IMR-90 (cell line): ENCODE measurements around the gene EFHD2. TPM values are rescaled to one million over a fixed set of nuclear protein-coding genes. Genes with fewer than 3 reads are reported as not detected.

Source experiments
- ATAC-seq: fragments of 200-7000 bp; cut with Tn5 transposase; 2 replicates; pipeline ENCODE4 v1.9.1; 2020; ENCODE audit warnings: low read depth, mild to moderate bottlenecking, moderate library complexity
- BruUV-seq: library from RNA; stranded (reverse); fragments of 400-500 nt; replicated peaks from 2 replicates; lab custom pipeline; 2021; lab: Mats Ljungman, UMichigan
- CTCF ChIA-PET: fragments of 300-600 bp; formaldehyde crosslinking; extraction: SDS; loops from one replicate; lab custom pipeline; 2021; ENCODE audit warnings: antibody characterized with exemption; lab: Yijun Ruan, JAX
- POLR2A ChIA-PET: fragments of 300-600 bp; sonication (Branson Sonifier 250); formaldehyde crosslinking; loops from one replicate; lab custom pipeline; 2022; ENCODE audit warnings: antibody characterized with exemption; ENCODE audit not compliant: unreplicated experiment; lab: Charles Lee
- DNase-seq: peaks from one replicate; pipeline ENCODE4 v3.0.0; 2013
- H2AFZ ChIP-seq: replicated peaks from 2 replicates; pipeline ENCODE3; 2013; ENCODE audit warnings: low read length, mild to moderate bottlenecking; ENCODE audit not compliant: poor library complexity
- H2AK5ac ChIP-seq: 2 replicates; pipeline ENCODE4 v1.6.1; 2013; ENCODE audit warnings: low read depth, low read length, inconsistent platforms
- H2AK9ac ChIP-seq: replicated peaks from 2 replicates; pipeline ENCODE3; 2013; ENCODE audit warnings: mild to moderate bottlenecking, low read depth, low read length, moderate library complexity; ENCODE audit not compliant: poor library complexity
- H2BK120ac ChIP-seq: 2 replicates; pipeline ENCODE4 v1.6.1; 2013; ENCODE audit warnings: low read depth, low read length, inconsistent platforms
- H2BK15ac ChIP-seq: 3 replicates; pipeline ENCODE4 v1.6.1; 2013; ENCODE audit warnings: low read depth, low read length, inconsistent platforms
- H2BK20ac ChIP-seq: 2 replicates; pipeline ENCODE4 v1.6.1; 2013; ENCODE audit warnings: low read depth, mild to moderate bottlenecking, inconsistent platforms, low read length, moderate library complexity
- H2BK5ac ChIP-seq: 2 replicates; pipeline ENCODE4 v1.6.1; 2013; ENCODE audit warnings: mild to moderate bottlenecking, low read depth, low read length, inconsistent platforms; ENCODE audit not compliant: poor library complexity, severe bottlenecking
- H3K14ac ChIP-seq: replicated peaks from 2 replicates; pipeline ENCODE4 v1.6.1; 2013; ENCODE audit warnings: low read depth, low read length, inconsistent platforms
- H3K18ac ChIP-seq: 2 replicates; pipeline ENCODE4 v1.6.1; 2013; ENCODE audit warnings: low read depth, low read length, control low read depth
- H3K23ac ChIP-seq: 2 replicates; pipeline ENCODE4 v1.6.1; 2013; ENCODE audit warnings: low read depth, low read length, inconsistent platforms
- H3K27ac ChIP-seq: 2 replicates; pipeline ENCODE4 v1.5.1; 2013; ENCODE audit warnings: mild to moderate bottlenecking, control low read depth, low read length; ENCODE audit not compliant: insufficient read depth
- H3K27me3 ChIP-seq: 2 replicates; pipeline ENCODE4 v1.6.1; 2013; ENCODE audit warnings: low read length; ENCODE audit not compliant: control insufficient read depth, insufficient read depth
- H3K36me3 ChIP-seq: 2 replicates; pipeline ENCODE4 v1.6.1; 2013; ENCODE audit warnings: low read length, mixed read lengths; ENCODE audit not compliant: control insufficient read depth, insufficient read depth
- H3K4ac ChIP-seq: 2 replicates; pipeline ENCODE4 v1.6.1; 2013; ENCODE audit warnings: low read depth, low read length, inconsistent platforms
- H3K4me1 ChIP-seq: 2 replicates; pipeline ENCODE4 v1.6.1; 2013; ENCODE audit warnings: low read length, mixed read lengths; ENCODE audit not compliant: control insufficient read depth, insufficient read depth
- H3K4me2 ChIP-seq: 2 replicates; pipeline ENCODE4 v1.6.1; 2013; ENCODE audit warnings: low read depth, mild to moderate bottlenecking, control low read depth, low read length, moderate library complexity
- H3K4me3 ChIP-seq: 2 replicates; pipeline ENCODE4 v1.5.1; 2013; ENCODE audit warnings: low read depth, mild to moderate bottlenecking, control low read depth, low read length, moderate library complexity; ENCODE audit not compliant: insufficient read depth
- H3K56ac ChIP-seq: 2 replicates; pipeline ENCODE4 v1.6.1; 2013; ENCODE audit warnings: low read length, inconsistent platforms; ENCODE audit not compliant: insufficient read depth; ENCODE audit errors: extremely low read depth
- H3K79me1 ChIP-seq, 2 experiments: 2 replicates each; pipeline ENCODE4 v1.6.1; 2013; ENCODE audit warnings: low read length in 2 of 2, inconsistent platforms in 1 of 2, low read depth in 1 of 2
- H3K9ac ChIP-seq: 2 replicates; pipeline ENCODE4 v1.6.1; 2013; ENCODE audit warnings: low read depth, low read length, control low read depth
- H3K9me1 ChIP-seq: 2 replicates; pipeline ENCODE4 v1.6.1; 2013; ENCODE audit warnings: low read length, inconsistent platforms; ENCODE audit not compliant: insufficient read depth
- H3K9me3 ChIP-seq: 2 replicates; pipeline ENCODE4 v1.6.1; 2013; ENCODE audit warnings: low read length; ENCODE audit not compliant: control insufficient read depth, insufficient read depth
- H4K20me1 ChIP-seq: 2 replicates; pipeline ENCODE4 v1.6.1; 2013; ENCODE audit warnings: low read length, inconsistent platforms; ENCODE audit not compliant: insufficient read depth
- H4K5ac ChIP-seq: 2 replicates; pipeline ENCODE4 v1.6.1; 2013; ENCODE audit warnings: mild to moderate bottlenecking, low read depth, low read length, control low read depth
- H4K8ac ChIP-seq, 2 experiments: 2 replicates each; pipeline ENCODE4 v1.6.1; 2013; ENCODE audit warnings: low read depth in 2 of 2, low read length in 2 of 2, control low read depth in 1 of 2, inconsistent platforms in 1 of 2
- H4K91ac ChIP-seq: 2 replicates; pipeline ENCODE4 v1.6.1; 2013; ENCODE audit warnings: low read depth, low read length, inconsistent platforms; ENCODE audit not compliant: insufficient read depth
- CEBPB ChIP-seq: IDR thresholded peaks from 2 replicates; pipeline ENCODE4 v1.6.1; 2012; ENCODE audit warnings: low read depth, low read length, improper control_type of control experiment
- CHD1 ChIP-seq: IDR thresholded peaks from 2 replicates; pipeline ENCODE4 v1.6.1; 2012; ENCODE audit warnings: low read depth, low read length, improper control_type of control experiment
- FOS ChIP-seq: fragments of 150-350 bp; IDR thresholded peaks from 2 replicates; pipeline ENCODE4 v1.6.1; 2016; ENCODE audit warnings: low read depth, low read length
- MAZ ChIP-seq: IDR thresholded peaks from 2 replicates; pipeline ENCODE4 v1.6.1; 2012; ENCODE audit warnings: low read depth, mild to moderate bottlenecking, low read length, improper control_type of control experiment, moderate library complexity, borderline replicate concordance
- RAD21 ChIP-seq: IDR thresholded peaks from 2 replicates; pipeline ENCODE4 v1.6.1; 2012; ENCODE audit warnings: low read length, improper control_type of control experiment
- RFX5 ChIP-seq: IDR thresholded peaks from 2 replicates; pipeline ENCODE4 v1.8.0; 2012; ENCODE audit warnings: low read depth, mild to moderate bottlenecking, low read length, moderate library complexity
- SMC3 ChIP-seq: fragments of 150-350 bp; IDR thresholded peaks from 2 replicates; pipeline ENCODE4 v1.6.1; 2016; ENCODE audit warnings: low read depth, mild to moderate bottlenecking, antibody characterized with exemption, low read length, moderate library complexity
- WGBS, 2 experiments: methylation state at CpG; one replicate each; pipeline versions ENCODE4 v1.1.5 to v1.1.7; 2013; ENCODE audit warnings: missing lambda C conversion rate in 2 of 2; ENCODE audit not compliant: insufficient read length in 1 of 2; ENCODE audit errors: extremely low coverage in 2 of 2; 5-methylcytosine and 5-hydroxymethylcytosine counted together
- dilution Hi-C: fragments of 300-500 bp; cut with HindIII; formaldehyde crosslinking; loops from one replicate; pipeline ENCODE4 v1.14.3; 2018; ENCODE audit warnings: low sequenced_read_pairs; ENCODE audit not compliant: unreplicated experiment
- in situ Hi-C: fragments of 300-500 bp; cut with MboI; formaldehyde crosslinking; loops from 3 replicates; pipeline ENCODE4 v1.14.3; 2019; ENCODE audit warnings: low sequenced_read_pairs, inconsistent platforms, mixed read lengths
- intact Hi-C: fragments of 100-400 bp; cut with micrococcal nuclease; formaldehyde crosslinking; loops from 2 replicates; pipeline ENCODE4 v1.10.0; 2022
- polyA plus RNA-seq, 3 experiments: library from polyadenylated mRNA; depleted of rRNA; stranded (reverse); fragments of >200 nt; gene quantifications; 2 replicates each; pipeline ENCODE4 v1.2.3, GENCODE V29; 2012; ENCODE audit warnings: low replicate concordance in 1 of 3
- total RNA-seq: library from RNA; depleted of rRNA; stranded (reverse); fragments of >200 nt; gene quantifications from 2 replicates; pipeline ENCODE4 v1.2.3, GENCODE V29; 2012

EFHD2 gene
- total and polyA plus RNA-seq, 2 of the 4 experiments (the other 2 are of a cell fraction): 22.6 to 58.9 TPM

DNA sequence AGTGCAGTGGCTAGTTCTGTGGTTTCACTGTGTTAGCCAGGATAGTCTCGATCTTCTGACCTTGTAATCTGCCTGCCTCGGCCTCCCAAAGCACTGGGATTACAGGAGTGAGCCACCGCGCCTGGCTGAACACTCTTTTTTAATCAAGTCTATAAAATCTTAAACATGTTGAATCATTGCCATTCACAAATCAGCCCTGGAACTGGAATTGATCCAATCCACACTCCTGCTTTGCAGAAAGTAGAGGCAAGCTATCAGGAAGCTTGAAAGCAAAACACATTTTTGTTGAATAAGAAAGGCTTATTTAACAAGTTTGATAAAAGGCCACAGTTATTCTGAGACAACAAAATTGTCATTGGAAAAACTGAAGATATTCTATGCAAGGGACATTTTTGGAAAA is 18.3 kb upstream of the EFHD2 start:
- Histone ChIP-seq H3K4ac (no peak overlapping the region), H3K79me1 (no peaks in the 10 kb centered on the region), H2AK5ac (no peak overlapping the region), H4K91ac (no peak overlapping the region), H3K9me3 (no peaks in the 10 kb centered on the region), H3K9ac (no peak overlapping the region), H2BK120ac (no peak overlapping the region), H4K8ac (no peak overlapping the region), H2BK20ac (no peak overlapping the region), H3K18ac (no peak overlapping the region), H3K4me3 (no peak overlapping the region), H3K4me1 (no peaks in the 10 kb centered on the region), H3K4me2 (no peak overlapping the region), H2AFZ (no peak overlapping the region), H3K23ac (no peak overlapping the region), H2AK9ac (no peak overlapping the region), H4K5ac (no peak overlapping the region), H4K20me1 (no peaks in the 10 kb centered on the region), H2BK15ac (no peak overlapping the region), H3K9me1 (no peaks in the 10 kb centered on the region), H3K27ac (no peak overlapping the region), H3K14ac (no peak overlapping the region), H3K36me3 (no peaks in the 10 kb centered on the region), H3K27me3 (peaks cover 13% of the 10 kb centered on the region), H3K56ac (no peak overlapping the region), H2BK5ac (no peak overlapping the region)
- BruUV-seq: no TSS peak
- in situ Hi-C loops (no loop called here), dilution Hi-C loops (no loop called here), intact Hi-C loops (no loop called here)
- DNase-seq (no peak), ATAC-seq (no peak)
- POLR2A ChIA-PET: no interaction called here
- no peak for TF ChIP-seq MAZ
- TF ChIP-seq CEBPB: no peak
- no peak for TF ChIP-seq SMC3
- TF ChIP-seq RFX5: no peak
- TF ChIP-seq FOS: no peak
- TF ChIP-seq CHD1: no peak
- no peak for TF ChIP-seq RAD21
- WGBS, 2 experiments: no CpG with 5 or more reads among the region's 4 CpGs
- CTCF ChIA-PET: no interaction called here
